Fibroblast of peridontal ligament (primary cell): ENCODE data around the gene PCMT1.
"Not testable (repeated sequence)": the region's sequence is repeated elsewhere in the genome, so short reads cannot be mapped to it uniquely, and the experiment has no call there.

Experiments used
- DNase-seq: peaks from one replicate; pipeline ENCODE4 v3.0.0-alpha.2; 2010; ENCODE audit errors: extremely low read depth

The PCMT1 gene

DNA sequence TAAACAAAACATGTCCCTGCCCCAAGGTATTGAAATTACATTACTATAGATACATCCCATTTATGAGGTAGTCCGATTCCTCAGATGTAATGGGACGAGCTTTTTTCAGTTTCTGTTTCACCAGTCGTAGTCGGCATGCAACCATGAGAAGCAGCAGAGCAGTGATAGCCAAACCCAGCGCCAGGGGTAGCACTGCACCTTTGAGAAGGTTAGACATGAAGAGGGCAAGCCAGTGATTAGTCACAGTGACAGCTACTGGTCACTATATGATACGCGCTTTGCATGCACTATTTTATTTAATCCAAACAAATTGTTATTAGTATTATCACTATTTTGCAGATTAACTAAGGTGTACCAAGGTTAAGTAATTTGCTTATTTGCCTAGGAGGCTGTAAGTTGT, 71.0 kb downstream of the PCMT1 start:
- no peak for DNase-seq

DNA sequence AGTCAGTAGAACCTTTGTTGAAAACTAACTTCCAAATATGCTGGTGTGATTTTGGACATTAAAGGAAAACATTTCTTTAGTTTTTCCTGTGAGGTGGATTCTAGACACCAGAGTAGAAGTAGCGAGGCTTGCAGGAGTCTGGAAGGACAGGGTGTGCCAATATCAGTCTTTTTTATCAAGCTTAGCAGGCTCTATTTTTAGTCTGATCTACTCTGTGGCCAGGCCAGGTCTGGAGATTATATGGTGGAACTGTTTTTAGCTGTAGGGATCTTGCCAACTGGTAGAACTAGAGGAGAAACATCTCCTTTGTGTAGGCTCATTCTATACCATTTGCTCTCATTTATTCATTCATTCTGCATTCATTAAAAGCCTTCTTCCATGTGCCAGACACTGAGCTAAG, 72.0 kb downstream of the PCMT1 start:
- DNase-seq = no peak

DNA sequence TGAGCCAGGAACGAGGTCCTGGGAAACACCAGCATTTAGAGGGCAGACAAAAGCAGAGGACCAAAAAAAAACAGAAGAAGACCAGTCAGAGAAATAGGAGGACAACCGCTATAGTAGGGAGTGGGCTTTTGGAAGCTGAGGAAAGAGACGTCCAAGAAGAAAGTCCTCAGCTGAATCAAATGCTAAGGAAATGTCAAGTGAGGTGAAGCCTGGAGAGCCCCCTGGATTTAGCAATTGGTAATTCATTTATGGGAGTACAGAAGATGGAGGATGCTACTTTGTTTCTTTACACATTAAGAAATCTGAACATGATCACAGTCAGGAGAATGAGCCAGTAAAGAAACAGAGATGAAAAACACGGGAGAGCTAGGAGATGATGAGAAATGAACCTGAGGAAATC, 73.5 kb downstream of the PCMT1 start:
- no peak for DNase-seq

DNA sequence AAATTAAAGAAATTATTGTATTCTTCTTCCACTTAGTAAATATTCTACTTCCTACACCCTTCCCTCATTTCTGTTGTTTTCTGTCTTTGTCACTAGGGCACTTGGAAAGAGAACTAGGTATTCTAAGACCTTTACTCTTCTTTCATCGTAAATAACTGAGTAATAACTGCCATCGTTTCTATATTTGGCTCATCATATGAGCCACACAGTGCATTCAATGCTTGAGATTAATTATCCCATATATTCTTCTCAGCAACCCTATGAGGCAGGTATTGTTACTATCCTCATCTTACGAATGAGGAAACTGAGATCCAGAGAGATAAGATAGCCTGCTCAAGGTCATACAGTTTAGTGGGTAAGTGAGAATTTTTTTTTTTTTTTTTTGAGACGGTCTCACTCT, 75.8 kb downstream of the PCMT1 start:
- DNase-seq = no peak

DNA sequence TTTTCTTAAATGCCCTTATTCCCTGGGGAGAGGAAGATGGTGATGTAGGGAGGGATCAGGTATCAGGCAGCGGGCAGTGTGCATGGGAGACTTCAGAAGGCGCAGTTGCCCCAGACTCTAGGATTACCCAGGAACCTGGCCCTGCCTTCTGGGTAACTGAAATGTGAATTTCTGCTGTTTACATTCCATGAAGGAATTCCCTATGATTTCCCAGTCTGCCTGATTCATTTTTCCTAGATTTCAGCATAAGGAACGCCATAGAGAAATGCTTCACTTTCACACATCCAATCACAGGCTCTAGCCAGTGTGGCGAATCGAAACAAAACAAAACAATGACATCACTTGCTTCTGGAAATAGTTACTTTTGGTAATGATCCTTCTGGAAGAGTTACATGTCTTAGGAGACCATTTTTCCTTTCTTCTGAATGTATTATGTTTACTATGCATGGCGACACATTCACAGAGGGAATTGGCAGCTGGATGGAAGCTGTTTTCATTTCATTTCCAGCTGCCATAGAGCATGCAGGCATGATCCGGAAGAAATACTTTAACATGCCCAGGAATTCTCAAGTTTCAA, 81.3 kb downstream of the PCMT1 start:
- peak; percentile 97 for DNase-seq

DNA sequence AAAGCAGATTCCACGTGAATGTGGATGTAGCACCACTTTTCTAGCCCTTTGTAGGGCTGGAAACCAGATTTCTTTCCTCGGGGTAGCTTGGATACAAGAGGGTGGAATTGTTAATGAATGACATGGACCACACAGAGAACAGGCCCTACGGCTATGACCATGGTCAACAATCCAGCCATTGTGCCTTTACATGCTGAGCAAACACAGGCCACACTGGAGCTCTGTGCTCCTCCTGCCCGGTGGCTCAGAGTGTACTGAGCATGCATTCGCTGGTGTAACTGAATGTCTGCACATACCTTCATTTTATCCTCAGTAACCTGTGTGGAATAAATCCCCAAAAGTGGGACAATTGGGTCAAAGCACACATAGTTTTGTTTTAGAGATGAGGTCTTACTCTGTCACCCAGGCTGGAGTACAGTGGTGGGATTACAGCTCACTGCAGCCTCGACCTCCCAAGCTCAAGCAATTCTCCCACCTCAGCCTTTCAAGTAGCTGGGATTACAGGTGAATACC, 81.8 kb downstream of the PCMT1 start:
- DNase-seq = no peak

DNA sequence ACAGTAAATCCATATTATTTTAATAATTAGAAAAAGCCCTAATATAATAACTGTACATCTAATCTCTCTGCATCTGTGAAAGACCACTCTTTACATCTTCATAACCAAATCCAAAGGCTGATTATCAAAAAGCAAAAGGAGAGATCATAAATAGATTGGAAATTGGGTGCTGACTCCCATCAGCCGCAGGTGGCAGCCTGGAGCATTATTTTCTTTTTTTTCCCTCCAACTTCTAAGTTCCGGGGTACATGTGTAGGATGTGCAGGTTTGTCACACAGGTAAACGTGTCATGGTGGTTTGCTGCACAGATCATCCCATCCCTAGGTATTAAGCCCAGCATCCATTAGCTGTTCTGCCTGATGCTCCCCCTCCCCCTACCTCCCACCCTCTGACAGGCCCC, 84.1 kb downstream of the PCMT1 start:
- DNase-seq = no peak

DNA sequence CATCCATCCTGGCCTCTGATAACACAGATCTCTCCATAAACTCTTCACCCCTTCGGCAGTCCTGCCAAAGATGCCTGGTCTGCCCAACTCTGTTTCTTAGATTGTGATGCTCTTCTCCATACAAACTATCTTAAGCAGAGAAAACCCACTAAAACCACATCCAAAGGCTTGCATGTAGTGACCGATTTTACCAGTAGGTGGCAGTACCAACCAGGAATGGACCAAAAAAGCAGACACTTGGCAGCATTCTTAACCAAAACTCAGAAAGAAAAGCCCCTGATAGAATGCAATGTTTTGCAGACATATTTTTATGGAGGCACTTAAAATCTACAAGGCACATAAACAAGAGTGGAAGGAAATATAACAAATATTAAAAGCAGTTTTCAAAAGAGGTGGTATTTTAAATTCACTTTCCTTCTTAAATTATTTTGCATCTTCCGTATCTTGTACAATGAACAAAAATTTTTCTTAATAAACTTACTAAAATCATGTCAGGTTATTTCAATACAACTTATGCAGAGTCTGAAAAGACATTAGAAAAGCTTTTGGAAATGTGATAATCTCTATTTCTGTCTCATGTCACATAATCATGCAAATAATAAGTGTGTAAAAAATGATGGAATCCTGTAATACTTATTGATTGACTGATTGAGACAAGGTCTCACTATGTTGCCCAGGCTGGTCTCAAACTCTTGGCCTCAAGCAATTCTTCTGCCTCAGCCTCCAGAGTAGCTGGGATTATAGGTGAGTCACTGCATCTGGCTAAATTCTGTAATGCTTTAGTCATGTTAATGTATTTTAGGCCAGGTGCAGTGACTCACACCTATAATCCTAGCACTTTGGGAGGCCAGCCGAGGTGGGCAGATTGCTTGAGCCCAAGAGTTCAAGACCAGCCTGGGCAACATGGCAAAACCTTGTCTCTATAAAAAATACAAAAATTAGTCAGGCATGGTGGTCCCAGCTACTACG, 85.3 kb downstream of the PCMT1 start:
- DNase-seq = peak; percentile 89

DNA sequence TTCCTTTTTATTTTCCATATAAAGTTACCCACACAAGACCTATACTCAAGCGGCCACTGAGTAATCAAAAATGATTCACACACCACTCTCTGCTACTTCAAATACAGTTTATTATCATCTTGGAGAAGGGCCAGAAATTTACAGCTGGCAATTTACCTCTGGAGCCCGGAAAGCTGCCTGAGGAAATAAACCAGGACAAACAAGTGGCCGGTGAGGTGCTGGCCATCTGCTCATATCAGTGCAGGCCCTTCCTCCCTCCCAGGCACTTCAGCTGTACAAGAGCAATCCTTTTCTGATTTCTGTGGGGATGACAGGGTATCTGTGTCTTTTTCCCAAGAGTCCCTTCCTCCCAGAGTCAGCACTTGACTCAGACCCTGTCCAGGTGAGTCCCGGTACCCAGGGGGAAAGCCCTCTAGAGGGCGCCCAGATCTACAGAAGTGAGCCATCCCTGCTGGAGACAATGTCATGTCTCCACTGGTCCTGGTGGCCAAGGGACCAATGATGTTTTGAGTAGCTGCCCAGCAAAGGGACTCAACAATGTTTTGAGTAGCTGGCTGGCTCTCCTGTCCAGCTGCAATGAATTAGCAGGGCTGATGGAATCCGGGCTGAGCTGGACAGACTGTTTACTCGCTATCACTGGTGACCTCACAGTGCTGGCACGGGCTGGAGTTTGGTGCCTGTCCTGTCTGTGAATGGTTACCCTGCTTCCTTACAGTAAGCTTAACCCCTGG, 91.0 kb downstream of the PCMT1 start:
- peak; percentile 93 for DNase-seq

DNA sequence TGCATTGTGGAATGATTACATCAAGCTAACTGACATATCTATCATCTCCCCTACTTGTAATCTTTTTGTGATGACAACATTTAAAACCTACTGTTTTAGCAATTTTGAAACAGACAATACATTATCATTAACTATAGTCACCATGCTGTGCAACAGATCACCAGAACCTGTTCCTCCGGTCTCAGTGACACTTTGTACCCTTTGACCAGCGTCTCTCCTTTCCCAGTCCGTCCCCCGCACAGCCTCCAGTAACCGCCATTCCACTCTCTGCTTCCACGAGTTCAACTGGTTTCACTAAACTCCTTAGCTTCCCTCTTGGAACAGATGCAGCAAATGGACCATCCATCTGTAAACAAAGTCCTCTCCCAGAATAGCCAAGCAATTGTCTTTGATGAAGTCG, 92.8 kb downstream of the PCMT1 start:
- no peak for DNase-seq

DNA sequence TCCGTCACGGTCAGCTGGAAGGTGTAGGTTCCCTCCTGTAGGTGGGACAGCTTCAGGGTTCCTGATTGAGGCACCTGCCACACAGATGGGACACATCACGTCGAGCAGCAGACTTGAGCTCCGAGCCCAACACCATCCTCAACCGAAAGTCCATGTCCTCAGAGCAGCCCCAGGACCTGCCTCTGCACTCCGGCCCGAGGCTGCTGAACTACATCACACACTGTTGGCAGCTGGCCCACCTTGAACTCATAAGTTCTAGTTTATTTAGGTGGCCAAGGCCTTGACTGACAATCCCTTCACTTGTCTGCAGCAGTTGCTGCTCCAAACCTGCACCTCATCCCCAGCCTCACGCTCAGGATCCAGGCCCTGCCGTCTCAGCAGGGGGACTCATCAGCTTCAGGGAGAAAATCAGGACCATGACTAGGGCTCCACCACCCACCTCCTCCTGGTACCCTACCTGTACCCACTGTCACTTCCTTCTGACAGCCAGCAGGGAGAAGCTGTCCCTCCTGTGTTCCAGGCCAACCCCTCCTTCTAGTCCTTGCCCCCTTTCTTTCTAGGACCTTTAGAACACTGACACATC, 93.6 kb downstream of the PCMT1 start:
- no peak for DNase-seq

DNA sequence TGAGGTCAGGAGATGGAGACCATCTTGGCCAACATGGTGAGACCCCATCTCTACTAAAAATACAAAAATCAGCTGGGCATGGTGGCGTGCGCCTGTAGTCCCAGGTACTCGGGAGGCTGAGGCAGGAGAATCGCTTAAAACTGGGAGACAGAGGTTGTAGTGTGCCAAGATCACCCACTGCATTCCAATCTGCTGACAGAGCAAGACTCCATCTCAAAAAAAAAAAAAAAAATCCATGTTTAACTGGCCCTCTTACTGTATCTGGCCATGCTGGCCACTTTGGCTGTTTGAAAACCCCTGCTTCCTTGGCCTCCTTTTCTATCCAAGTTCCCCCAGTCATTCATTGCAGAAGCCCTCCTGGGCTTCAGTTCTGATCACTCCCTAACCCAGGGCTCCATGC, 94.5 kb downstream of the PCMT1 start:
- DNase-seq = not testable (repeated sequence)

DNA sequence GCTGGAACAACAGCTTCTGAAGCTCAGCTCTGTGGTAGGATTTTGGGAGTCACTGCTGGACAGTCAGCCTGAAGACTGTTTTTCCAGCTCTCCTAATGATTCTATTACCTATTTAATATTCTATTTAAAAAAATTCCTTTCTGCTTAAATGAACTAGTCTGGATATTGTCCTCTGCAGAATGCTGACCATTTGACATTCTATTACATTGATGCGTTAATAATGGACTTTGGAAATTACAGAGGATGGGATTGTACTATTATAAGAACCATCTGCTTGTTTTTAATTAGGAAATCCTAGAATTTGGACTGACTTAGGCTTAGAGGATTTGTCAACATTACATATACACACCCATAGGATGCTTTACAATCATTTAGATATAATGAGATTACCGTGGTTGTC, 94.9 kb downstream of the PCMT1 start:
- no peak for DNase-seq

DNA sequence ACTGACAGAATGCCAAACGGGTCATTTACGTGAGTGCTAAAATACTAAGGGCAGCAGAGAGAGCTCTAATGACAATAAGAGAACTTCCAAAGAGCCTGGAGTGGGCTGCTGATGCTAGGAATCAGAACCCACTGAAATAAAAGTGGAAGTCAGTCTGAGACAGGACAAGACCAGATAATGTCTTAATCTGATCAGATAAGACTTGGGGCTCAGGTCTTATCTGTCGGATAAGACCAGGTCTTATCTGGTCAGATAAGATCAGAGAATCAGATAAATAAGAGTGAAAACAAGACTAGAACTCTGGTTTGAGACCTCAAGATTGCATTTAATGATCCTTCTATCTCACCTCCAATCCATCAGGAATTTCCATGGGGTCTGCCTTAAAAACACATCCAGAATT, 96.0 kb downstream of the PCMT1 start:
- no peak for DNase-seq

DNA sequence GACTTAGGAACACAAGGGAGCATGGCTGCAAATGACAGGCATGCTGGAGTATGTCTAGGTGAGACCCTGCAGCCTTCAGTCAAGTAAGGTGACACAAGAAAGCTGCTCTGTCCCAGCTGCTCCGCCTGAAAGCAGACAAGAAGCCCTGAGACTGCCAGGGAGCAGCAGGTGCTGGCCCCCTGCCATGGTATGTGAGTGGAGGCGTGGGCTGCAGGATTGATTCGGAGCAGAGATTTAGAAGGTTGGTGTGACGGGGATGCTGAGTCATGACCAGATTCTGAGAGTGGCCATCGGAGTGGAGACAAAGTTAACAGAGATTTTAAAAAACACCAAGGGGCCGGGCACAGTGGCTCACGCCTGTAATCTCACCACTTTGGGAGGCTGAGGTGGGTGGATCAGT, 96.8 kb downstream of the PCMT1 start:
- peak; percentile 69 for DNase-seq

DNA sequence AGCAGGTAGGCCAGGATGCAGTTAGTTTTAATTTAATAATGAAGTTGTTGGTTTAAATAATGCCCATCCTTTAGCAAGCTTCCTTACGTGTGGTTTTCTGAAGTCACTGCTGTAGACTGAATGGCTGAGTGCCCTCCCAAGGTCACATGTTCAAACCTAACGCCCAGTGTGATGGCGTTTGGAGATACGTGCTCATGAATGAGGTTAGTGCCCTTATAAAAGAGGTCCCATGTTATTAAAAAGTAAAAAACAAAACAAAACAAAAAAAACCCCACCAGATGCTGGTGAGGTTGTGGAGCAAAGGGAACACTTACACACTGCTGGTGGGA, 98.4 kb downstream of the PCMT1 start:
- no peak for DNase-seq

DNA sequence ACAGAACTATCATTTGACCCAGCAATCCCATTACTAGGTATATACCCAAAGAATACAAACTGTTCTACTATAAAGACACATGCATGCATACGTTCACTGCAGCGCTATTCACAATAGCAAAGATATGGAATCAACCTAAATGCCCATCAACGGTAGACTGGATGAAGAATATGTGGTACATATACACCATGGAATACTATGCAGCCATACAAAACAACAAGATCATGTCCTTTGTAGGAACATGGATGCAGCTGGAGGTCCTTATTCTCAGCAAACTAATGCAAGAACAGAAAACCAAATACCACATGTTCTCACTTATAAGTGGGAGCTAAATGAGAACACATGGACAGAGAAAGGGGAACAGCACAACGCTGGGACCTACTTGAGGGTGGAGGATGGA, 98.8 kb downstream of the PCMT1 start:
- not testable (repeated sequence) for DNase-seq

DNA sequence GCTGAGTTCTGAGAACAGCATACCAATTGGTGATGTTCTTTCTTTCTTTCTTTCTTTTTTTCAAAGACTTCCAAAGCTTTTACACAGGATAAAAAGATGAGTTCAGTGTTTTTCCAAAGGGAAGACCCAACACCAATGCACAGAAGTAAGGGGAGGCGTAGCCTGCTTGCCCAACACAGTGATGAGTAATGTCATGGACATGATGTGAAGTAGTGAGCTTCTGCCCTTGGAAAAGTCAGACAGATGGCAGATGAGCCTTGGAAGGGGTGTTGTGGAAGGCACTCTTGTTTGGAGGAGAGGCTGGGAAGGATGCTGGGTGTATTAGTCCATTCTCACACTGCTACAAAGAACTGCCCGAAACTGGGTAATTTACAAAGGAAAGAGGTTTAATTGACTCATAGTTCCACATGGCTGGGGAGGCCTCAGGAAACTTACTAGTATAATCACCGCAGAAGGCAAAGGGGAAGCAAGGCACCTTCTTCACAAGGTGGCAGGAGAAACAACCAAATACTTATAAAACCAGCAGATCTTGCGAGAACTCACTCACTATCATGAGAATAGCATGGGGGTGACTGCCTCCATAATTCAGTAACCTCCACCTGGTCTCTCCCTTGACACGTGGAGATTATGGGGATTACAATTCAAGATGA, 102.0 kb downstream of the PCMT1 start:
- DNase-seq = peak; percentile 69

DNA sequence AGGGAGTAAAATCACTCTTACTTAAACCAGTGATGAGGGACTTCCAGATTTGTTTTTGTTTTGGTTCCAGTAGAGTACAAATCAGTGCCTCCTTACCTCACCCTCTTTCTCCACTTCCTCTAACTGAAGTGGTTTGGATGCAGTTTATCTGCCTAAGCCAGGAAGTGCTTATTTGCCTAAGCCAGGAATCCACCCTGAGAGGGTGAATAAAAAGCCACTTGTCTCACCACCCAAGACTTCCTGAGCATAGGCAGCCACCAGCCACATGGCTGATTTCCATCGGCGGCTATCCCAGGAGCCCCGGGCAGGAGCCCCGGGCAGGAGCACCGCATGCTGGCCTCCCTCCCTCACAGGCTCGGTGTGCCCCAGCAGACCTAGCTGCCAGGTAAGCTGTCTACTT, 102.6 kb downstream of the PCMT1 start:
- no peak for DNase-seq

DNA sequence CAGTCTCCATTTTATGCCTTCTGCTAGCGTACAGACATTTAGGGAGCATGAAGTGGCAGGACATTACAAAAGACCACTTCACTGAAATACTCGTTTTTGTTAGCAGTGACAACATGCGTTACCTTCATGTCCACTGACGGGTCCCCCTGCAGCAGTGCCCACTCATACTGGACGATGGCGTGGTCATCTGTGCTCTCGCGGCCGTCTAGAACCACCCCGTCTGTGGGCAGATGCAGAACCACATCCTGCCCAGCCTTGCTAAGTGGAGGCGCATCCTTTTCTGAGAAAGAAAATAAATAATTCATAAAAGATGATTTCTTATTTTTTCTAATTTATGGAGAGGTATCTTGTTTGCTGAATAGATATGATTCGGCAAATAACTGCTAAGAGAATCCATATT, 103.3 kb downstream of the PCMT1 start:
- no peak for DNase-seq

DNA sequence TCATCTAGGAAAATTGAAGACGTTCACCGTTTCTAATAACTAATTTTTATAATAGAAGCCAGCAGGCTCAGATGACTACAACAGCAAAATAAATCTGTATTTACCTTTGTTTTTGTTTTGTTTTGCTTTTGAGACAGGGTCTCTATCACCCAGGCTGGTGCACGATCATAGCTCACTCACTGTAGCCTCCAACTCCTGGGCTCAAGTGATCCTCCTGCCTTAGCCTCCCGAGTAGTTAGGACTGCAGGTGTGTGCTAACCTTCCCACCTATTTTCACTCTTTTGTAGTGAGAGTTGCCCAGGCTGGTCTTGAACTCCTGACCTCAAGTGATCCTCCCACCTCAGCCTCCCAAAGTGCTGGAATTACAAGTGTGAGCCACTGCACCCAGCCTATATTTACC, 104.5 kb downstream of the PCMT1 start:
- not testable (repeated sequence) for DNase-seq

DNA sequence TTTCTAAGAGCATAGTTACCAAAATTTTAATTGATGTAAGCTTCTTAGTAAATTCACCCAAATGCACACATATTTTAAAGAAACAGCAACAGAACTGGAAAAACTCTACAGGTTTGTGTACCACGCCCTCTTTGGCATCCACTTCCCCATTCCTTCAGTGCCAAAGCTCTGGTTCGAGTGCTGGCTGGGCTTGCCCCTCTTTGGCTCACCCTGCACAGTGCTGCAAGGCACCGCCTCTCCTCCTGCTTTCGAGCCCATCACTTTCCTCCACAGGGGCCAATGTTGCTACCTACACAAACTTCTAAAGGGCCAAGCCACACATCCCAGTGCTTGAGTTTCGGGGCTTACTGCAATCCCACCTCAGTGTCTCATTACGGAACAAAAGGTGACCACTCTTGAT, 105.0 kb downstream of the PCMT1 start:
- no peak for DNase-seq
